KMS-11 (cell line): Measurements from ENCODE around the gene DTNB.

Experiments
- H2AFZ ChIP-seq: fragments of 200-600 bp; sonication (generic); 2 replicates; pipeline ENCODE4 v1.6.1; 2016; ENCODE audit warnings: antibody characterized with exemption, mixed run types, low read depth
- H3K27ac ChIP-seq: fragments of 200-600 bp; sonication (generic); 2 replicates; pipeline ENCODE4 v1.6.1; 2016; ENCODE audit warnings: mild to moderate bottlenecking, mixed run types
- H3K27me3 ChIP-seq: fragments of 200-600 bp; sonication (generic); 2 replicates; pipeline ENCODE4 v1.6.1; 2017; ENCODE audit warnings: mild to moderate bottlenecking, low read depth, mixed run types, moderate library complexity; ENCODE audit not compliant: insufficient read depth
- H3K36me3 ChIP-seq: fragments of 200-600 bp; sonication (generic); 2 replicates; pipeline ENCODE4 v1.6.1; 2017; ENCODE audit warnings: mild to moderate bottlenecking, mixed run types; ENCODE audit not compliant: insufficient read depth
- H3K4me1 ChIP-seq: fragments of 200-600 bp; sonication (generic); 2 replicates; pipeline ENCODE4 v1.6.1; 2016; ENCODE audit warnings: mild to moderate bottlenecking, low read depth, mixed run types; ENCODE audit not compliant: poor library complexity, severe bottlenecking
- H3K4me2 ChIP-seq: fragments of 200-600 bp; sonication (generic); 2 replicates; pipeline ENCODE4 v1.7.0; 2016; ENCODE audit warnings: mild to moderate bottlenecking, mixed run types
- H3K4me3 ChIP-seq: fragments of 200-600 bp; sonication (generic); IDR thresholded peaks from 2 replicates; pipeline ENCODE4 v1.6.1; 2017; ENCODE audit warnings: low read depth, low read length, mixed read lengths; ENCODE audit not compliant: insufficient read depth
- H3K79me2 ChIP-seq: fragments of 200-600 bp; sonication (generic); 2 replicates; pipeline ENCODE4 v1.6.1; 2016; ENCODE audit warnings: low read depth, mixed run types; ENCODE audit not compliant: insufficient read depth
- H3K9ac ChIP-seq: fragments of 200-600 bp; sonication (generic); 2 replicates; pipeline ENCODE4 v1.6.1; 2016; ENCODE audit warnings: mild to moderate bottlenecking, mixed run types
- H4K20me1 ChIP-seq: fragments of 200-600 bp; sonication (generic); 2 replicates; pipeline ENCODE4 v1.6.1; 2016; ENCODE audit warnings: mild to moderate bottlenecking, mixed run types; ENCODE audit not compliant: insufficient read depth
- TF ChIP-seq, protein P1 (sequence below): fragments of 200-600 bp; sonication (generic); conservative IDR thresholded peaks from 2 replicates; pipeline ENCODE4 v1.6.1; 2017; ENCODE audit warnings: low read depth, mild to moderate bottlenecking, antibody characterized with exemption, low read length, moderate library complexity, mixed read lengths

The DTNB gene

DNA sequence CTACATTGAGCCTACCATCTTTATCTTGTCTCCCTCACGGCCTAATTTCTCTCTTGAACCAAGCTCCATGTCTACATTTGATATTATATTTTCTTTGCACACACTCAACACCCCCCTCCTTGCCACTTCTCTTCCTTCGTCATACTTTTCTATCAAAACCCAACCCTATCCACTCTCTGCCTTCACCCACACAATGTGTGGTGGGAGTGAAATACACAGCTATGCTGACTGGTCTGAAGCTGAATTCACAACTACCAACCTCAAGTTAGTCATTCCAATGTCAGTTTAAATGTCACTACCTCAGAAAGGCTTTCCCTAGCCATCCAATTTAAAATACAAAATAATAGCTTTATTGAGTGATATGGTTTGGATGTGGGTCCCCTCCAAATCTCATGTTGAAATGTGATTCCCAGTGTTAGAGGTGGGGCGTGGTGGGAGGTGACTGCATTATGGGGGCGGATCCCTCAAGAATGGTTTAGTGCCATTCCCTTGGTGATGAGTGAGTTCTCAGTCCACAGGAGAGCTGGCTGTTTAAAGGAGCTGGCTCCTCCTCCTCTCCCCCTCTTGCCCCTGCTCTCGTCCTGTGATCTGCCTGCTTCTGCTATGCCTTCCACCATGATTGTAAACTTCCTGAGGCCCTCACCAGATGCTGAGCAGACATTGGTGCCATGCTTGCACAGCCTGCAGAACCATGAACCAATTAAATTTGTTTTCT is 112.1 kb downstream of the DTNB start:
- H3K9ac ChIP-seq: no peak overlapping the region
- H4K20me1 ChIP-seq: no peaks in the 10 kb centered on the region
- no peak overlapping the region for H3K27ac ChIP-seq
- H3K27me3 ChIP-seq: no peaks in the 10 kb centered on the region
- no peak overlapping the region for H3K4me3 ChIP-seq
- TF ChIP-seq, protein P1, sequence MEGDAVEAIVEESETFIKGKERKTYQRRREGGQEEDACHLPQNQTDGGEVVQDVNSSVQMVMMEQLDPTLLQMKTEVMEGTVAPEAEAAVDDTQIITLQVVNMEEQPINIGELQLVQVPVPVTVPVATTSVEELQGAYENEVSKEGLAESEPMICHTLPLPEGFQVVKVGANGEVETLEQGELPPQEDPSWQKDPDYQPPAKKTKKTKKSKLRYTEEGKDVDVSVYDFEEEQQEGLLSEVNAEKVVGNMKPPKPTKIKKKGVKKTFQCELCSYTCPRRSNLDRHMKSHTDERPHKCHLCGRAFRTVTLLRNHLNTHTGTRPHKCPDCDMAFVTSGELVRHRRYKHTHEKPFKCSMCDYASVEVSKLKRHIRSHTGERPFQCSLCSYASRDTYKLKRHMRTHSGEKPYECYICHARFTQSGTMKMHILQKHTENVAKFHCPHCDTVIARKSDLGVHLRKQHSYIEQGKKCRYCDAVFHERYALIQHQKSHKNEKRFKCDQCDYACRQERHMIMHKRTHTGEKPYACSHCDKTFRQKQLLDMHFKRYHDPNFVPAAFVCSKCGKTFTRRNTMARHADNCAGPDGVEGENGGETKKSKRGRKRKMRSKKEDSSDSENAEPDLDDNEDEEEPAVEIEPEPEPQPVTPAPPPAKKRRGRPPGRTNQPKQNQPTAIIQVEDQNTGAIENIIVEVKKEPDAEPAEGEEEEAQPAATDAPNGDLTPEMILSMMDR: no peak
- H2AFZ ChIP-seq: no peak overlapping the region
- H3K4me2 ChIP-seq: no peak overlapping the region
- H3K4me1 ChIP-seq: peaks cover 9% of the 10 kb centered on the region
- no peaks in the 10 kb centered on the region for H3K36me3 ChIP-seq
- H3K79me2 ChIP-seq: no peaks in the 10 kb centered on the region

DNA sequence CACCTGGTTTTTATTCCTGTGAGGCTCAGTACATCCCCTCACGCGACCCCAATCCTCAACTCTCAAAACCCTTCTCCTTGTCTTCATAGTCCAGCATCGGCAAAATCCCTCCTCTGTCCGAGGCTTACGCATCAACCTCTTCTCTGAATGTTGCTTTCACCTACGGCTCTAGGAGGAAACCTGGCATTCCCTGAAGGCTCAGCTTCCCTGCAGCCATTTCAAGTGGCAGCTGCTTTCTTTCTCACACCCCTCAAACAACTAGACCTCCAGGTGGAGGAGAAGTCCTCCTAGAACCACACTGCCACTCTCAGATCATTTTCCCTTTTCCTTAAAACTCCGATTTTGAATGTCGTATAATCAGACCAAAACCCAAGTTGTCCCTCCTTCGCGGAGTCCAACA is 114.2 kb downstream of the DTNB start:
- Histone ChIP-seq H3K27ac (no peak overlapping the region), H3K4me2 (no peak overlapping the region), H4K20me1 (no peaks in the 10 kb centered on the region), H3K9ac (no peak overlapping the region), H2AFZ (no peak overlapping the region), H3K36me3 (no peaks in the 10 kb centered on the region), H3K27me3 (no peaks in the 10 kb centered on the region), H3K4me3 (no peak overlapping the region), H3K4me1 (peaks cover 9% of the 10 kb centered on the region), H3K79me2 (no peaks in the 10 kb centered on the region)
- TF ChIP-seq, protein P1: no peak

- Histone ChIP-seq H3K4me3 (no peak overlapping the region), H3K9ac (no peak overlapping the region), H3K79me2 (no peaks in the 10 kb centered on the region), H3K27me3 (no peaks in the 10 kb centered on the region), H3K4me2 (no peak overlapping the region), H3K27ac (no peak overlapping the region), H3K4me1 (peaks cover 9% of the 10 kb centered on the region), H3K36me3 (no peaks in the 10 kb centered on the region), H2AFZ (no peak overlapping the region), H4K20me1 (no peaks in the 10 kb centered on the region)
- TF ChIP-seq, protein P1: no peak
Measured at GRCh38 chr2:25558262-25558661, 115.1 kb downstream of the DTNB start.

DNA sequence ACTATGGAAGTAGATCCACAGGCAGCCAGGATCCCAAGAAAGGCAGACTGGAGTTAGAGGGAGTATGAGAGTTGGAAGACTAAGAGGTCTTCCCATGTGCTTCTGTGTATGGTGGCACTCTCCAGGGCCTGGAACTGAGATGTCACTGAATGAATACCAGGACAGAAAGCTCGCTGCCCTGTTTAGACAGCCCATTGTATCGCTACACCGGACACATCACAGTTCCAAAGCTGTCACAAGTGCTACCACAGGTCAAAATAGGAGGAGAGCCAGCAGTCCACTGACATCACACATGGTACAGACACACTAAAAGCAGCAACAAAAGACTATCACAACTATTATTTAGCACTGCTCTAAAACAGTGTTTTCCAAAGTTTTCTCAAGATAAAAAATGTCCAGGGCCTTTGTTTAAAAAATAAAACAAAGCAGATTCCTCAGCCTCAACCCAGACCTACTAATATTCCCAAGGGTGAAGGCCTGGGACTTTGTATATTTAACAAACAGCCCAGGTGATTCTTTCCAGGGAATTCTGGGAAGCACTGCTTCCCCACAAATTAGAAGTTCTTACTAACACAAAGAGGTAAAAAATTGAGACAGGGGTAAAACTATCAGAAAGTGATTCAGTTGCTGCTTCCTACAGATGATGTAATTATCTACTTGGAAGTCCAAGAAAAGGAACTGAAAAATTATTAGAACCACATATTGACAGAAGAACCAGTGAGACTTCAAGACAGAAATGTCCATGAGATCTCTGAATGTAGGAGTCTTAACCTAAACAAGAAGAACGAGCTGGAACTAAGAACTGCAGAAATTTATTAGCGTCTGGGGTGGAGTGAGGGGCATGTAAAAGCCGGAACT is 116.0 kb downstream of the DTNB start:
- no peak overlapping the region for H3K9ac ChIP-seq
- H3K4me2 ChIP-seq: no peak overlapping the region
- H3K79me2 ChIP-seq: no peaks in the 10 kb centered on the region
- H2AFZ ChIP-seq: no peak overlapping the region
- no peak overlapping the region for H3K4me3 ChIP-seq
- H3K27ac ChIP-seq: no peak overlapping the region
- H3K27me3 ChIP-seq: no peaks in the 10 kb centered on the region
- H3K4me1 ChIP-seq: peaks cover 9% of the 10 kb centered on the region
- H4K20me1 ChIP-seq: no peaks in the 10 kb centered on the region
- no peaks in the 10 kb centered on the region for H3K36me3 ChIP-seq
- TF ChIP-seq, protein P1: no peak
